Muscle of leg (tissue), 11 donors: Measurements from ENCODE around the gene TMC5. TPM values are rescaled to one million over a fixed set of nuclear protein-coding genes. Genes with fewer than 3 reads are reported as not detected.

Experiments used
- DNase-seq: peaks from one replicate; pipeline ENCODE4 v3.0.0; 2013
- H3K27ac ChIP-seq: one replicate; pipeline ENCODE4 v1.5.1; 2013; ENCODE audit warnings: mild to moderate bottlenecking, low read length, control low read depth
- H3K27me3 ChIP-seq: one replicate; pipeline ENCODE4 v1.6.1; 2013; ENCODE audit warnings: low read length; ENCODE audit not compliant: control insufficient read depth, insufficient read depth
- H3K36me3 ChIP-seq: one replicate; pipeline ENCODE4 v1.6.1; 2013; ENCODE audit warnings: low read length; ENCODE audit not compliant: control insufficient read depth, insufficient read depth
- H3K4me1 ChIP-seq: one replicate; pipeline ENCODE4 v1.6.1; 2013; ENCODE audit warnings: low read length; ENCODE audit not compliant: control insufficient read depth, insufficient read depth
- H3K4me3 ChIP-seq: one replicate; pipeline ENCODE4 v1.5.1; 2013; ENCODE audit warnings: low read length, control low read depth
- H3K9me3 ChIP-seq: replicated peaks from 2 replicates; pipeline ENCODE4 v1.6.1; 2013; ENCODE audit warnings: low read depth, low read length; ENCODE audit not compliant: control insufficient read depth
- WGBS: methylation state at CpG from one replicate; pipeline ENCODE4 v1.1.5; 2013; ENCODE audit warnings: missing lambda C conversion rate; ENCODE audit not compliant: insufficient coverage; 5-methylcytosine and 5-hydroxymethylcytosine counted together
- polyA plus RNA-seq, 8 donors: library from polyadenylated mRNA; unstranded; fragments of 120-200 nt; gene quantifications; one replicate each; pipeline versions ENCODE4 v1.2.1 to v1.2.3, GENCODE V29; 2013; ENCODE audit warnings: inconsistent platforms in 1 of 8, low replicate concordance in 1 of 8; ENCODE audit not compliant: insufficient read length in 8 of 8, insufficient read depth in 1 of 8
- total RNA-seq: library from RNA; stranded (reverse); fragments of 120-200 nt; gene quantifications from one replicate; pipeline ENCODE4 v1.2.4, GENCODE V29; 2013

TMC5 gene
- total and polyA plus RNA-seq, 9 donors, result 0.04 to 4.2 (median 0.29) TPM; not detected in 1

- Histone ChIP-seq H3K36me3 (no peaks in the 10 kb centered on the region), H3K4me1 (no peaks in the 10 kb centered on the region), H3K27me3 (no peaks in the 10 kb centered on the region), H3K27ac (no peak overlapping the region), H3K9me3 (no peaks in the 10 kb centered on the region), H3K4me3 (no peak overlapping the region)
- no peak for DNase-seq
- WGBS, result 100% methylated on average over 1 of the region's 2 CpGs
These were observed 63.6 kb downstream of the TMC5 start for GRCh38 chr16:19481296-19481695.

- Histone ChIP-seq H3K4me3 (no peak overlapping the region), H3K27me3 (no peaks in the 10 kb centered on the region), H3K9me3 (no peaks in the 10 kb centered on the region), H3K36me3 (no peaks in the 10 kb centered on the region), H3K4me1 (no peaks in the 10 kb centered on the region), H3K27ac (no peak overlapping the region)
- no CpG with 5 or more reads among the region's 5 CpGs for WGBS
- DNase-seq, result no peak
These were observed 64.1 kb downstream of the TMC5 start for GRCh38 chr16:19481769-19482168.

- Histone ChIP-seq H3K27me3 (no peaks in the 10 kb centered on the region), H3K36me3 (no peaks in the 10 kb centered on the region), H3K9me3 (no peaks in the 10 kb centered on the region), H3K4me1 (no peaks in the 10 kb centered on the region), H3K27ac (no peak overlapping the region), H3K4me3 (no peak overlapping the region)
- no CpG with 5 or more reads among the region's 1 CpG for WGBS
- no peak for DNase-seq
These were observed 64.6 kb downstream of the TMC5 start for GRCh38 chr16:19482291-19482690.

- H3K9me3 ChIP-seq, result no peaks in the 10 kb centered on the region
- no CpG with 5 or more reads among the region's 3 CpGs for WGBS
- H3K4me3 ChIP-seq, result no peak overlapping the region
- DNase-seq, result no peak
- no peak overlapping the region for H3K27ac ChIP-seq
- no peaks in the 10 kb centered on the region for H3K36me3 ChIP-seq
- no peaks in the 10 kb centered on the region for H3K27me3 ChIP-seq
- H3K4me1 ChIP-seq, result no peaks in the 10 kb centered on the region
These were observed 66.4 kb downstream of the TMC5 start for GRCh38 chr16:19484096-19484495.

GRCh38 chr16:19485611-19486010 is 67.9 kb downstream of the TMC5 start:
- H3K4me1 ChIP-seq, result no peaks in the 10 kb centered on the region
- no peaks in the 10 kb centered on the region for H3K9me3 ChIP-seq
- no peak overlapping the region for H3K27ac ChIP-seq
- WGBS, result no CpG with 5 or more reads among the region's 5 CpGs
- no peak overlapping the region for H3K4me3 ChIP-seq
- H3K36me3 ChIP-seq, result no peaks in the 10 kb centered on the region
- DNase-seq, result no peak
- H3K27me3 ChIP-seq, result no peaks in the 10 kb centered on the region

GRCh38 chr16:19486051-19486450 is 68.4 kb downstream of the TMC5 start:
- Histone ChIP-seq H3K27me3 (no peaks in the 10 kb centered on the region), H3K4me1 (no peaks in the 10 kb centered on the region), H3K9me3 (no peaks in the 10 kb centered on the region), H3K27ac (no peak overlapping the region), H3K36me3 (no peaks in the 10 kb centered on the region), H3K4me3 (no peak overlapping the region)
- WGBS, result no CpG with 5 or more reads among the region's 4 CpGs
- no peak for DNase-seq

- no peaks in the 10 kb centered on the region for H3K27me3 ChIP-seq
- no peak overlapping the region for H3K4me3 ChIP-seq
- no peaks in the 10 kb centered on the region for H3K36me3 ChIP-seq
- no peak overlapping the region for H3K27ac ChIP-seq
- no peak for DNase-seq
- H3K4me1 ChIP-seq, result no peaks in the 10 kb centered on the region
- no peaks in the 10 kb centered on the region for H3K9me3 ChIP-seq
- WGBS, result 77% methylated on average over 9 of the region's 10 CpGs
These were observed 69.2 kb downstream of the TMC5 start for GRCh38 chr16:19486750-19487325.

GRCh38 chr16:19488213-19488640 is 70.5 kb downstream of the TMC5 start:
- H3K27me3 ChIP-seq, result no peaks in the 10 kb centered on the region
- no peaks in the 10 kb centered on the region for H3K36me3 ChIP-seq
- no peak for DNase-seq
- no peaks in the 10 kb centered on the region for H3K4me1 ChIP-seq
- H3K9me3 ChIP-seq, result no peaks in the 10 kb centered on the region
- no peak overlapping the region for H3K27ac ChIP-seq
- 17% methylated on average over 2 of the region's 4 CpGs for WGBS
- no peak overlapping the region for H3K4me3 ChIP-seq

GRCh38 chr16:19490619-19491018 is 72.9 kb downstream of the TMC5 start:
- Histone ChIP-seq H3K9me3 (no peaks in the 10 kb centered on the region), H3K4me3 (no peak overlapping the region), H3K36me3 (no peaks in the 10 kb centered on the region), H3K27me3 (no peaks in the 10 kb centered on the region), H3K4me1 (no peaks in the 10 kb centered on the region), H3K27ac (no peak overlapping the region)
- no peak for DNase-seq
- 65% methylated on average over 1 of the region's 1 CpG for WGBS

GRCh38 chr16:19497176-19497575 is 79.5 kb downstream of the TMC5 start:
- Histone ChIP-seq H3K9me3 (no peaks in the 10 kb centered on the region), H3K4me1 (no peaks in the 10 kb centered on the region), H3K27ac (no peak overlapping the region), H3K36me3 (peaks cover 9% of the 10 kb centered on the region), H3K27me3 (no peaks in the 10 kb centered on the region), H3K4me3 (no peak overlapping the region)
- WGBS, result 90% methylated on average over 3 of the region's 5 CpGs
- DNase-seq, result peak; percentile 31

- no peak for DNase-seq
- H3K4me1 ChIP-seq, result no peaks in the 10 kb centered on the region
- no peak overlapping the region for H3K27ac ChIP-seq
- H3K4me3 ChIP-seq, result no peak overlapping the region
- 57% methylated on average over 1 of the region's 5 CpGs for WGBS
- no peaks in the 10 kb centered on the region for H3K9me3 ChIP-seq
- peaks cover 17% of the 10 kb centered on the region for H3K36me3 ChIP-seq
- no peaks in the 10 kb centered on the region for H3K27me3 ChIP-seq
These were observed 81.3 kb downstream of the TMC5 start for GRCh38 chr16:19499006-19499405.
